RPMI7951 (cell line): ENCODE data around the gene PIKFYVE. TPM values are rescaled to one million over a fixed set of nuclear protein-coding genes. Genes with fewer than 3 reads are reported as not detected.
"Not testable (repeated sequence)": the region's sequence is repeated elsewhere in the genome, so short reads cannot be mapped to it uniquely, and the experiment has no call there.

ENCODE experiments used
- DNase-seq: peaks from one replicate; pipeline ENCODE4 v3.0.0-alpha.2; 2012; ENCODE audit warnings: low read depth
- total RNA-seq: library from RNA; depleted of rRNA; stranded (reverse); fragments of >200 nt; shearing (Covaris generic); gene quantifications from 2 replicates; pipeline ENCODE4 v1.2.3, GENCODE V29; 2014

The PIKFYVE gene
- total RNA-seq, 1 experiment from 2014 or later: 23.1 TPM

DNA sequence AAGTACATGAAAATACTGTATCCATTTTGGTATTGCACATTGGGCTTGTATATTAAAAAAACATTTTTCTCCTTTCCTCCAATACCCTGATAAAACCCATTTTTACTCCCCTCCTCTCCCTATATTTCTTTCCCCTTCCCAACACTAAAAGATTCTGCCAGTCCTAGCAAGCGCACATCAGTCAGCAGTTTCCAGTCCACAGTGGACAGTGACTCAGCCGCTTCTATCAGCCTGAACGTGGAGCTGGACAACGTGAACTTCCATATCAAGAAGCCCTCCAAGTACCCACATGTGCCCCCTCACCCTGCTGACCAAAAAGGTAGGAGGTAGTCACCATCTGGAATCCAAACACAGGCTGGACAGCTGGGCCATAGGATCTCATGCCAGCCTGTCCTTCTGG is 38.6 kb downstream of the PIKFYVE start:
- DNase-seq: no peak

DNA sequence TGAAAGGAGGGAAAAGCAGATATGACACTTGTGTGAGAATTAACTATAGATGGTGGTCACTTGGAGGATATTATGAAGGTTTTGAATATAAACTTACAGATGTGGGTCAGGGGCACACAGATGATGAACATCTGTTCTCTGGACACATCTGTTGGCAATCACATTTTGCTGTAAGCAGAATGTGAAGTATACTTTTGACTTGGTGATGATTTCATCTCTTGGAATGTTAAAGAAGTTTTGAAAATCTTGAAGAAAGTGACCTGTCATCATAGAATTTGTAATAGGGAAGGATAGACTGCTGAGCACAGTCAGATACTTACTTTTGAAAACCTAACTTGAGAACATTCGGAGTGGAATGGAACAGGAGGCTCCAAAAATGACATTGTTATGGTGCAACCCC is 40.2 kb downstream of the PIKFYVE start:
- peak; percentile 3 for DNase-seq

GRCh38 chr2:208311321-208311720 is 45.3 kb downstream of the PIKFYVE start:
- no peak for DNase-seq

DNA sequence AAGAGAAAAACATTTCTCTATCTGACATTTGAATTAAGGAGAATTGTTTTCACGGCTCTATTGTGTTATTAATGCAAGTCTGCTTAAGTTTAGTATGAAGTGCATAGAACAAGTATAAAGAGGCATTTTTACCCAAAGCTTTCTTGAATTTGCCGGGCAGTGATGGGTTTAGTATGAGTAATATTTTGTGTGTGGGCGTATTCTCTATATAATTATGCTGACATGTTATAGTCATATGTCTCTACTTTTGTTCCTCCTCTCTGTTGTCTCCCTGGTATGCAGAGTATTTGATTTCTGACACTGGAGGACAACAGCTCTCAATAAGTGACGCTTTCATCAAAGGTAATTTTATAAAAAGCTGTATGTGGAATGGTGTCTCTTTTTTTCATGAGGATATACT is 45.9 kb downstream of the PIKFYVE start:
- DNase-seq: no peak

DNA sequence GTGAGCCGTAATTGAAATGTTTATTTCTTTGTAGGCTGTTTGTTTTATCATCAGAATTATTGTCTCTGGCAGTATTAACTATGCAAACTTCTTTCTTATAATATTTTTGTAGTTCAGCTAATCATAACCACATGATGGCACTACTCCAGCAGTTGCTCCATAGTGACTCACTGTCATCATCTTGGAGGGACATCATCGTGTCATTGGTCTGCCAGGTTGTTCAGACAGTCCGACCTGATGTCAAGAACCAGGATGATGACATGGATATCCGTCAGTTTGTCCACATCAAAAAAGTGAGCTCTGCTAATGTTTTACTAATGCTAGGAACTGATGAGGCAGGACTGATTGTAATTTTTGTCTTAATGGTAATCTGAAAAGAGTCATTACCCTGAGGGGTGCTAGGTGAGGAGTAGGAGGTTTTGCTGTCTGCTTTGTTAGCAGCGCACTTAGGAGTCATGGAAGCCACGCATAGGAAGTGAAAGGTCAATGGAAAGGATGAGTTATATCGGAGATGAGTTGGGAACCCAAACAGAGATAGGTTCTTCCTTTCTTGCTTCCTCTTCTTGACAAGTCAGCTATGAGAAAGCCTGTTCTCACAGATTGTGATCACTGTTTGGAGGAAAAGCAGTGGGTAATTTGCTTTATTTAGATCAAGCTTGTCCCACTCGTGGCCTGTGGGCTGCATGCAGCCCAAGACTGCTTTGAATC is 49.2 kb downstream of the PIKFYVE start:
- DNase-seq: peak; percentile 28

GRCh38 chr2:208318127-208318526 is 52.1 kb downstream of the PIKFYVE start:
- no peak for DNase-seq

GRCh38 chr2:208319391-208319790 is 53.3 kb downstream of the PIKFYVE start:
- no peak for DNase-seq

GRCh38 chr2:208320686-208321085 is 54.6 kb downstream of the PIKFYVE start:
- DNase-seq: no peak

- DNase-seq: no peak
Observed at GRCh38 chr2:208326016-208326415, 60.0 kb downstream of the PIKFYVE start.

DNA sequence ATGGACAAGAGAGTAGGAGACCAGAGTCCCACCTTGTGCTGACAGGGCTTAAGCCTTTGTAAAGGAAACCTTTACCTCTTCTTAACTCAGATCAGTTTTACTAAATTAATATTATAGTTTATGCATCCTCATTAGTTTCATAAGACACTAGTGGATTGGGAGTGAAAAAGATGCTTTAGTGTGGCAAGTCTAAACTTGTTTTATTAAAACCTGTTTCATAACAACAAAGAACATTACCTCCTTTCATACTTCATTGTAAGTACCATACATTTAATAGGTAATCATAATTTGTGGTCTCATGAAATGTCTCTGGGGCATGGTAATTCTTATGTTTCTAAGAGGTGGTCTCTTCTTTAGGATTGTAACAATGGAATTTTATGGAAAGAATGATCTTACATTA is 63.4 kb downstream of the PIKFYVE start:
- no peak for DNase-seq

DNA sequence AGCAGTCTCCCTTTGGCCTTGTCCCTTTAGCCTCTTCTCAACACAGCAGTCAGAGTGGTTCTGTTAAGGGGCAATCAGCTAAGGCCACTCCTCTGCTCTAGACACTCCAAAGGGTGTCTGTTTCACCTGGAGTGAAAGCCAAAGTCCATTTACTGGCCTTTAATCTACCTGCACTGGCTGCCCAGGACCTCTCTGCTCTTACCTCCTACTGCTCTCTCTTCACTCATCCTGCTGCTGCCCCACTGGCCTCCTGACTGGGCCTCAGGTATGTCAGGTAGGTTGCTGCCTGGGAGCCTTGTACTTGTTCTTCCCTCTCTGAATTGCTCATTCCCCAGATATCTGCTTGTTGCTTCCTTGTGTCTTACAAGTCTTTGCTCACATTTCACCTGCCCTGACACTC is 68.2 kb downstream of the PIKFYVE start:
- no peak for DNase-seq

DNA sequence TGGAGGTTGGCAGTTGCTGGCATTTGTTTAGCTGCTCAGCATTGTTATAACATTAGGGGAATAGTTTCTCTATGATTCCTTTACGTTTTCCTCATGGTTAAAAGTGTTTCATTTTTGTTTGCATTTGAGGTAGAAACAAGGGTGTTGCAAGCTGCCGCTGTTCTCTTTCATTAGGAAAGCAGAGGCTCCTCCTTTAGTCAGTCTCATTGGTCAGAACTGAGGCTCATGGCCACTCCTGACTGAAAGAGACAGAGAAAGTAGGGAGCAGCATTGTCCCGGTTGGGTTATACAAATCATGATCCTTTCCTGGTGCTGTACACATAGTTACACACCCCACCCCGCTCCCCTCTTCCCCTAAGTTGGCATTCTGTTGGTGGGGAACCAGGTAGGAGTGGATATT is 80.7 kb downstream of the PIKFYVE start:
- DNase-seq: no peak

DNA sequence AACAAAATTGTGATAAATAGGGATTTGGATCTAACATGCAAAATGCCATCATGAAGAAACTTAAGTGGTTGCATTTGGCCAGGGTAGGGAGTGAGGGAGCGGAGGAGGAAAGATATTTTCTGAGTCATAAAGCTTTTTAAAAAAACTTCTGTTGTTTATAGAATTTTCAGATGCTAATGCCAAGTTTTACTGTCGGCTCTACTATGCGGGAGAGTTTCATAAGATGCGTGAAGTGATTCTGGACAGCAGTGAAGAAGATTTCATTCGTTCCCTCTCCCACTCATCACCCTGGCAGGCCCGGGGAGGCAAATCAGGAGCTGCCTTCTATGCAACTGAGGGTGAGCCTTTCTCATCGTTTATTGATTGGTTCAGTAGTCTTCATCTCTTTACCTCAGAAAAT is 84.6 kb downstream of the PIKFYVE start:
- no peak for DNase-seq

GRCh38 chr2:208352644-208353567 is 86.9 kb downstream of the PIKFYVE start:
- no peak for DNase-seq

GRCh38 chr2:208354964-208355381 is 88.9 kb downstream of the PIKFYVE start:
- no peak for DNase-seq

- not testable (repeated sequence) for DNase-seq
Observed at GRCh38 chr2:208356420-208356819, 90.4 kb downstream of the PIKFYVE start.

GRCh38 chr2:208356846-208357574 is 91.0 kb downstream of the PIKFYVE start:
- peak; percentile 18 for DNase-seq

DNA sequence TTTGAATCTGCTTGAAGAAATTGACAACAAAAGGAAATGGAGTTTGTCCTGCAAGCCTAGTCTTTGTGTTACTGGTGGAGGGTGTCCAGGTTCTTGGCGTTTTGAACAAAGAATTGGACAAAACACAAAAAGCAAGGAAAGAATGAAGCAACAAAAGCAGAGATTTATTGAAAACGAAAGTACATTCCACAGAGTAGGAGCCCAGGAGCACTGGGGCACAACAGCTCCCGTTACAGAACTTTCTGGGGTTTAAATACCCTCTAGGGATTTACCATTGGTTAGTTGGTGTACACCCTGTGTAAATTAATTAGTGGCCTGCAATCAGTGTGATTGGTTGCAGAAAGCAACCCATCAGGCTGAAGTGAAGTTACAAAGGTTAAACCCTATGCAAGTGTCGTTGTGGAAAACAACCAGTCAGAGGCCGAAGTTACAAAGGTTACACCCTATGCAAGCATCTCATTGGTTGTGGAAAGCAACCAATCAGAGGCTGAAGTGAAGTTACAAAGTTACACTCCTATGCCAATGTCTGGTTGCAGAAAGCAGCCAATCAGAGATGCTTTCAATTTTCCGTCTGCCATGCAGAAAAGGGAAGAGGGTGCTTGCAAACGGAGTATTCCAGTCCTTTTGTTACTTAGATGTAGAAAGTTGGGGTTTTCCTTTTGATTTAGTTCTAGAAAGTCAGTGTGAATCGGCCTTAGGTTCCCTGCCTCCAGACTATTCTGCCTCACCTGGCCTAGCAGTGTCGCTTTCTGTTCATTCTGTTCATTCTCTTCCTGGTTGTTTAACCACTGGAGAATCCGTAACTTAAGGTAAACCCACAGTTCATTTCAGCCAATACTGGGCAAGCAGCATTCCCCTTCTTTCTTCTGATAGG is 92.9 kb downstream of the PIKFYVE start:
- no peak for DNase-seq

DNA sequence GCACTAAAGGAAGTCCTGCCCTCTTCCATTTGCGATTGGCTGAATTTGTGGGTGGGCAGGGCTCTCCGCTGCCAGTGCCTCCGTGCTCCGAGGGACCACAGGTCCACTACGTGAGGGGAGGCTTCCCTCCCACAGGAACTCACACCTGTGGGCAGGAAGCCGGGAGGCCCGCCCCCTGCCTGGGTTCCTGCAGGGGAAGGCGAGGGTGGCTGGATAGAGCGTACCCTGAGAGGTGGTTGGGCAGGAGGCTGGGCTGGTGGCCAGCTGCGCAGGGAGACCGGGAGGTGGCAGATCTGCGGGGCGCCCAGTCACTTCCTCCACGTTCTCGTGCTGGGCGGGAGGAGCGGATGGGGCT is 93.6 kb downstream of the PIKFYVE start:
- DNase-seq: no peak

DNA sequence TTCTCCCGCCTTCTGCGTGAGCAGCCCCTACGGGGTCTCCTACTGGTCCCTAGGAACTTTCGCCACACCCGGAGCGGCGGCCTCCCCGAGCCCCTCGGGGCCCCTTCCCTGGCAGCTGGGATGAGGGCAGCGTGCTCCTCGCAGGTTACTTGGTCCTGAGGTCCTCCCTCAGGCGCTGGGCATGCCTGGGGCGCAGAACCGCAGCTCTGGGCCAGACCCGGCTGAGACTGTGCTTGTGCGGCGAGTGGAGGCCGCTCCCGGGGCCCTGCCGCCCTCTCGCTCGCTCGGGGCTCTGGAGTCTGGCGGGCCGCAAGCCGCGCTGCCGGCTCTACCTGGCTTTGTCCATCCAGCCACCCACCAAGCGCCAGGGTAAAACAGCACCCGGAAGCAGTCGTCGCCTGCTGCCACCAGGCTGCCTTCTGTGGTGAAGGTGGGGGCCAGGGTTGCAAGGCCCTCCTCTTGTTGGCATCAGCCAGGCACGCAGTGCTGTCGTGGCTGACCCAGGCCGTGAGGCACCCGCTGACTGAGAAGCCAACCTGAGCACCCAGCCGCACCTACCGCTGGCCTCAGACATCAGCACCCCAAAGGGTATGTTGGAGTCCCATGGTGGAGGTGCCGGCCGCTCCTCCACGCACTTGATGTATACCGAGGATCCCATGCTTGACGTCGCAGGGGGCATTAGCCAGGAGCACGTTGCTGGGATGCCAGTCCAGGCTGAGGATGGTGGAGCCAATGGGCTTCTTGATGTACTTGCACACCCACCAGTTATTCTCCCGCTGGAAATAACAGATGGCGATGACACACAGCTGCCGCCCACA is 94.4 kb downstream of the PIKFYVE start:
- no peak for DNase-seq

DNA sequence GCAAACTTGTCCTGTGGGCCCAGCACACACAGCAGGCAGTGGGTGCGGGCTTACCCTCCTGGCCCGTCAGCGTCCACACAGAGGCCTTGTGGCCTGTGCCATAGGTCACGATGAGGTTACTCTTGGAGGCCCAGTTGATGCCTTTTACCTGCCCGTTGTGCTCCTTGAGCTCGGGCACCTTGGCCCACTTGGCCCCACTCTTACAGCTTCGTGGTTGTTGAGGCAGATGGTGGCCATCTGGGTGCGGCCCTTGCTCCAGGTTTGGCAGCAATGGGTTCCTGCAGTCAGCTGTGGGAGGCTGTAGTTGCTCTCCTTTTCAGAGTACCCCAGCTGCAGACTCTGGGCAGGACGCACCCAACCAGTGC is 95.0 kb downstream of the PIKFYVE start:
- no peak for DNase-seq
